Esophagus squamous epithelium (tissue), 4 donors: ENCODE measurements around the gene DNAH2.

Experiments used
- POLR2A ChIP-seq, 4 donors: fragments of 450-650 bp; IDR thresholded peaks; one replicate each; pipeline ENCODE4 v1.6.1; 2017; ENCODE audit warnings: antibody characterized with exemption in 4 of 4, mild to moderate bottlenecking in 4 of 4, moderate library complexity in 3 of 4
- TF ChIP-seq, protein P1 (sequence below), 6 experiments: fragments of 450-650 bp in 4 of 6; fragments of 200-600 bp in 2 of 6; sonication (generic) in 2 of 6; IDR thresholded peaks; one replicate each; pipeline ENCODE4 v1.5.1; 2016 to 2019; ENCODE audit warnings: antibody characterized with exemption in 6 of 6, mild to moderate bottlenecking in 4 of 6, moderate library complexity in 4 of 6

DNA sequence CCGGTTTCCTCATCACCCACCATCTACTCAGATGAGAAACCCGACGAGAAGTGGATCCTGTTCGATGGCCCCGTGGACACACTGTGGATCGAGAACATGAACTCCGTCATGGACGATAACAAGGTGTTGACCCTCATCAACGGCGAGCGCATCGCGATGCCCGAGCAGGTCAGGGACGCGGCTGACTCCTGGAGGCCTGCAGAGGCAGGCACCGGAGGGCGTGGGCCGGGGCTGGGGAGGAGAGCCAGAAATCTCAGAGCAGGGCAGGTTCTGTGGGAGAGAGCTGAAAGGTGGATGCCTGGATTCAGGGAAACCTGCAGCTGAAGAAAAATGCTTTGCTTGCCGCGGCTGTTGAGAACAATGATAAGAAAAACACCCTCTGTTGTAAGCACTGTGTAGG is 69.3 kb downstream of the DNAH2 start:
- no peak for TF ChIP-seq POLR2A (IDR thresholded peaks at IDR 0.05)
- TF ChIP-seq, protein P1, sequence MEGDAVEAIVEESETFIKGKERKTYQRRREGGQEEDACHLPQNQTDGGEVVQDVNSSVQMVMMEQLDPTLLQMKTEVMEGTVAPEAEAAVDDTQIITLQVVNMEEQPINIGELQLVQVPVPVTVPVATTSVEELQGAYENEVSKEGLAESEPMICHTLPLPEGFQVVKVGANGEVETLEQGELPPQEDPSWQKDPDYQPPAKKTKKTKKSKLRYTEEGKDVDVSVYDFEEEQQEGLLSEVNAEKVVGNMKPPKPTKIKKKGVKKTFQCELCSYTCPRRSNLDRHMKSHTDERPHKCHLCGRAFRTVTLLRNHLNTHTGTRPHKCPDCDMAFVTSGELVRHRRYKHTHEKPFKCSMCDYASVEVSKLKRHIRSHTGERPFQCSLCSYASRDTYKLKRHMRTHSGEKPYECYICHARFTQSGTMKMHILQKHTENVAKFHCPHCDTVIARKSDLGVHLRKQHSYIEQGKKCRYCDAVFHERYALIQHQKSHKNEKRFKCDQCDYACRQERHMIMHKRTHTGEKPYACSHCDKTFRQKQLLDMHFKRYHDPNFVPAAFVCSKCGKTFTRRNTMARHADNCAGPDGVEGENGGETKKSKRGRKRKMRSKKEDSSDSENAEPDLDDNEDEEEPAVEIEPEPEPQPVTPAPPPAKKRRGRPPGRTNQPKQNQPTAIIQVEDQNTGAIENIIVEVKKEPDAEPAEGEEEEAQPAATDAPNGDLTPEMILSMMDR (IDR thresholded peaks at IDR 0.05): no peak
